NCI-H1048 (cell line): ENCODE measurements around the gene ARID3A.

Experiments
- DNase-seq: peaks from one replicate; lab custom pipeline; 2025; lab: John Stamatoyannopoulos, UW

The ARID3A gene

GRCh38 chr19:931860-932647 is 6.2 kb downstream of the ARID3A start:
- no peak for DNase-seq

GRCh38 chr19:932648-933552 is 7.1 kb downstream of the ARID3A start:
- DNase-seq = no peak

GRCh38 chr19:933553-933882 is 7.7 kb downstream of the ARID3A start:
- DNase-seq = no peak

DNA sequence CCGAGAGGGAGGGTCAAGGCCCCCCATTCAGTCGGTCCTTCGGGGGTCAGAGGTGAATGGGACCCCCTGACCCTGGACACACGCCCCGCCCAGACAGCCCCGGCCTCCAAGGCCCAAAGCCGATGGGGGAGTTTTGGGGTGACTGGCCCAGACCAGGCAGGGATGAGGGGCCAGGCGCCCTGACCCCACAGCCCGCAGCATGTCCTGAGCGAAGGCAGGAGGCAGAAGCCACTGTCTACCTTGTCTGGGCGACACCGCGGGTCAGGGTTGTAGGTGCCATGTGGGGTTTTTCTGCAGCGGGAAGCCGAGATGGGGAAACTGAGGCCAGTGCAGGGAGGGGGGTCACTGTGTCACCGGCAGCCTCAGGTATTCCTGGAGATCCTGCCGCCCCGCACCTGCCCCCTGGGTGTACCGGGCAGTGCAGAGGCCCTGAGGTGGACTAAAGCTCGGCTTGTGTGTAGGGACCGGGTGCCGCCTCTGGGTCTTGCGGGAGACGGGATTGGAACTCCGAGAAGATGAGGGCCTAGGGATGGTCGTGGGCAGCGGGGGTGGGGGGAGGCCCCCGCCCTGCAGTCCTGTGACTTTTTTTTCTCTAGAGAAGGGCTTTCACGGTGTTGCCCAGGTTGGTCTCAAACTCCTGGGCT is 8.5 kb downstream of the ARID3A start:
- DNase-seq = no peak

- no peak for DNase-seq
Measured at GRCh38 chr19:934865-935479, 9.1 kb downstream of the ARID3A start.

DNA sequence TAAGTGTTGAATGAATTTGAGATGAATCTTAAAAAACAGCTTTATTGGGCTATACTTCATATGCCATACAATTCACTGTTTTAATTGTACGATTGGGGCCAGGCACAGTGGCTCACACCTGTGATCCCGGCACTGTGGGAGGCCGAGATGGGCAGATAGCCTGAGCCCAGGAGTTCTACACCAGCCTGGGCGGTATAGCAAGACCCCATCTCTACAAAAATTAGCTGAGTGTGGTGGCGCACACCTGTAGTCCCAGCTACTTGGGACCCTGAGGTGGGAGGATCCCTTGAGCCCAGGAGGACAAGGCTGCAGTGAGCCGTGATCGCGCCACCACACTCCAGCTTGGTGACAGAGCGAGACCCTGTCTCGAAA is 10.3 kb downstream of the ARID3A start:
- no peak for DNase-seq

DNA sequence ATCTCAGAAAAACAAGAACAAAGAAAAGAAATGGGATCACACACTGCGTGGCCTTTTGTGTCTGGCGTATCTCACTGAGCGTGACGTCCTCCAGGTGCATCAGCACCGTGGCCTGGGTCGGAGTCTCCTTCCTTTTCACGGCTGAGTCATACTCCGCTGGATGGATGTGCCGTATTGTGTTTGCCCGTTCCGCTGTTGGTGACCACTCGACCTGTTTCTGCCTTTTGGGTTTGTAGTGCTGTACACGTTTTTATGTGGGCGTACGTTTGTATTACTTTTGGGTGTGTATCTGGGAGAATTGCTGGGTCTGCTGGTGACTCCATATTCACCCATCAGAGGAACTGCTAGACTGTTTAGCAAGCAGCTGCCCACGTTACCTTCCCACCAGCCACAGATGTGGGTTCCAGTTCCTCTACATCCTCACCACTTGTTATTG is 11.4 kb downstream of the ARID3A start:
- no peak for DNase-seq

DNA sequence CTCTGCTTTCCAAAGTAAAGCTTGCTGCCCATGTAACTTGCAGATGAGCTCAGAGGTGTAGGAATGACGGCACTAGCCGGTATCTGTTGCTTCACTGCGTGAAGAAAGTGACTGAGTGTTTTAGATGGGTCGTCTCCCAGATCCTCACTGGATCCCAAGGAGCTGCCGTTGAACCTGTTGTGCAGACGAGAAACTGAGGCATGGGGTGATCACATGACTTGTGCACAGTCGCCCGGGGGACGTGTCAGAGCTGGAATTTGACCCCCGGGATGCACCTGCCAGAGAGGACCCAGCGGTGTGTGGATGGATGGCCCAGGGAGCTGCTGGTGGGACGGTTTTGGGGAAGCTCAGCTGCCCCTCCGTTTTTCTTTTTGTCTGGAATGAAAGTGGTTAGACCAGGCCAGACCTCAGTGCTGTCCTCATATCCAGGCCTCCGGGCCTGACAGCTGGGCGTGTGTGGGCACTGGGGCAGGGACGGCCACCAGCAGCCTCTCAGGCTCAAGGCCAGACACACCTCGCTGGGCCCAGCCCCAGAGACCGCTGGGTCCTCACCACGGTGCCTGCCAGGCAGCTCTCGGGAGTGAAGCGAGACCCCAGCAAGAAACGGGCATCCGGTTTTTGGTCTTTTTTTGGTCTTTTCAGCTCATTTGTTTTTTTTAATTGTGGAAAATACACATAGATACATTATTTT is 12.5 kb downstream of the ARID3A start:
- no peak for DNase-seq

DNA sequence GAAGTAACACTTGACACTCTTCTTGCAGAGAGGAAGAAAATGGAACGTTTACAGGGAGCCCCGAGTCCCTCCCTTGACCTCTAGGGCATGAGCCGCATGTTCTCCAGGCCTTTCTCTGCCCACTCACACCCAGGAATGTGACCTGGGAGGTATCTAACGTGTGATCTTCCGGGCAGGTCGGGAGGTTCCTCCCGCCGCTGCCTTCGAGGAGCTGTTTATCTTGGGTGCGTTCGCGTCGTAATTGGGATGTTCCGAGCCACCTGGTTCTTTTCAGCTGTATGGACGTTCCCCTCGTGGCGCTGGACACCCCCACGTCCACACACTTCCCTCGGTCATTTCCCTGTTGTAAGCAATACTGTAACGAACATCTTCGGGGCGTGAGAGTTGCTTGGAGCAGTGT is 13.6 kb downstream of the ARID3A start:
- DNase-seq = no peak

DNA sequence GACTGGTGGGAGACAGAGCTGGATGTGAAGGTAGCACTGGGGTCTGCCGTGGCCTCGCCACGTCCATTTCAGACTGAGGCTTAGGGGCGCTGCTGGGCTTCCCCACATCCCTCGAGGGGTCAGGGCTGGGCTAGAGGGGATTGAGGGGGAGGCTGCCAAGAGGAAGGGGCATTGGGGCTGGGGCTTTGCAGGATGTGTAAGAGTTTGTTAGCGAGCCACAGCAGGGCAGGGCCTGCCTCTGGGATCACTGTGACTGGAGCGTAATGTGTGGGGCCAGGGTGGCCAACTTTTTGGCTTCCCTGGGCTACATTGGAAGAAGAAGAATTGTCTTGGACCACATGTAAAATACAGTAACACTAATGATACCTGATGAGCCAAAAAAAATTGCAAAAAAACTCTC is 14.1 kb downstream of the ARID3A start:
- DNase-seq = no peak

DNA sequence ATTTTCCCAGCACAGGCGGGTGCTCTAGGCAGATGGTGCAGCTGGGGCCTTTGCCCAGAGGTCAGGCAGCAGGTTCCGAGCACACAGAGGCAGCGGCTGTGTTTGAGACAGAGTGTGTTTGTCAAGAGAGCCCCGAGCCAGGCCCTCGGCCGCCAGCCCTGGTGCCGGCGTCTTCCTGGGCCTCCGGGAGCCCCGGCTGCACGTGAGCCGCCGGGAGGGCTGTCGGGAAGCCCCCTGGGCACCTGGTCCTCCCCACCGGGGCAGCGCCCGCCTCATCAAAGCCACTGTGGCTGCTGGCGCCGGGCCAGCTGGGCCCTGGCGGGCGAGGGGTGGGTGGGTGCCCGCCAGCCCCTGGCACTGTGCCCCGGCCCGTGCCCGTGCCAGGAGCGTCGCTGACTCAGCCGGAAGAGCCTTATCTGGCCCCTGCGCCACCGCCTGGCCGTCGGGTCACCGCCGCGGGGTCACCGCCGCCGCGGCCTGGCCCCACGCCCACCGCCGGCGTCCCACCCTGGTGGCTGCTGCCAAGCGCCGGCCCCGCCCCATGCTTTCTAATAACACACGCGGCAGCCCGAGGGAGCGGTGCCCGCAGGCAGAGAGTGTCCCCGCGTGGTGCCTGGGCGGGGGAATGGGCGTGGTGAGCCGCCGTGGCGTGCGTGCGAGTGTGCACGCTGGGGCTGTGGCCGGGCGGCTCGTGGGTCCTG is 14.9 kb downstream of the ARID3A start:
- DNase-seq = no peak

DNA sequence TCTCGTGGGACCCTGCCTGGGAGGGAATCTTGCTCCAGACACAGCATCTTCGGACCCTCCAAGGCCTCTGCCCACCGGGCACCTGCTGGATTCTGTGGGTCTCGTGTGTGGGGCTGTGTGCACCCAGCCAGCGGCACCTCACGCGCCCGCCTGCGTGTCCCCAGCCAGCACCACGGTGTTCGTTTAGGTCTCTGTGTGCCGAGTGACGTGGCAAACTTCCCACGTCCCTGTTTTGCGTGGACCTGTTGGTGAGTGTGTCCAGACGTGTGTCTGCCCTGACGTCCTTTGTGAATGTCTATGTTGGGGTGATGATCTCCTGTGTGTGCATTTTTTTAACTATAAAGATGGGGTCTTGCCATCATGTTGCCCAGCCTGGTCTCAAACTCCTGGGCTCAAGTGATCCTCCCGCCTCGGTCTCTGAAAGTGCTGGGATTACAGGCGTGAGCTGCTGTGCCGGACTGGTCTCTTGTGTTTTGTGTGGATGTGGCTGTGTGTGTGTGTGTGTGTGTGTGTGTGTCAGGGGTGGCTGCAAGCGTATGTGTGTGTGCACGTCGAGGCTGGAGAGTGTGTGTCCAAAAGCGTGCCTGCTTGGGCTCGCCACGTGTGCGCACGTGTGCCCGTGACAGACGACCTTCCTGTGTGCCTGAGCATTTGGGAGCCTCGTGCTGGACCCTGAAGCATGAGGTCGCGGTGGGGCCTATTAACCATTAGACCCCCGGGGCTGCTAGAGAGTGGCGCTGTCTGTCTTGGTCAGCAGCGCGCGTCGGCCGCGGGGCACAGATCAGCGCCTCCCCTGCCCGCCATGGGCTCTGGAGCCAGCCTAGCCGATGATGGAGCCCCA is 15.7 kb downstream of the ARID3A start:
- DNase-seq = no peak

- no peak for DNase-seq
Measured at GRCh38 chr19:942133-942645, 16.4 kb downstream of the ARID3A start.

DNA sequence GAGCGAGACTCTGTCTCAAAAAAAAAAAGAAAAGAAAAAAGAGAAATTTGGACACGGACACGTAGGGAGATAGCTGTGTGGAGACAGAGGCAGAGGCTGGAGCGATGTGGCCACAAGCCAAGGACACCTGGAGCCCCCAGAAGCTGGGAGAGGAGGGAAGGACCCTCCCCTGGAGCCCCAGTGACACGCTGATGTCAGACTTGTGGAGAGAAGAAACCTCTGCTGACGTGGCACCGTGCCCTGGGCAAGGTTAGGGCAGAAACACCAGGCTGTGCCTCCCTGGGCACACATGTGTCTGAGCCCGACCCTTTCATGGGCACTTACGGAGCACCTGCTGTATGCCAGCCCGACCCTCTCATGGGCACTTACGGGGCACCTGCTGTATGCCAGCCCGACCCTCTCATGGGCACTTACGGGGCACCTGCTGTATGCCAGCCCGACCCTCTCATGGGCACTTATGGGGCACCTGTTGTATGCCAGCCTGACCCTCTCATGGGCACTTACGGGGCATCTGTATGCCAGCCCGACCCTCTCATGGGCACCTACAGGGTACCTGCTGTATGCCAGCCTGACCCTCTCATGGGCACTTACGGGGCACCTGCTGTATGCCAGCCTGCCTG is 17.8 kb downstream of the ARID3A start:
- no peak for DNase-seq

DNA sequence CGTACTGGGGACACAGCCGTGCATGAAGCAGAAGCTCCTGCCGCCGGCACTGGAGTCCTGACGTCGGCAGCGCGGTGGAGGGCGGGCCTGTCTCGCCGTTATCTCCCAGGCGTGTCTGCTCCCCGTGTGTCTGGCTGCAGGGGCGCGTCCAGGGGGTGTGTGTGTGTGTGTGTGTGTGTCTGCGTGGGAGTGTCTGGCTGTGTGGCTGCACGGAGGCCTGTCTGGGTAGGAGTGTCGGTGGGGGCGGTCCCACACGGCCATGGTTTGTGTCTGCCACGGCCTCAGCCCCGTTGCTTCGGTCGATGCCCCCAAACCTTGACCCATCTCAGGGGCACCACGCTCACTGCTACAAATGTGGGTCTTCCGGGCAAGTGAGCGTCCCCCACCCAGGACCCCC is 18.3 kb downstream of the ARID3A start:
- DNase-seq = no peak

GRCh38 chr19:944663-945241 is 18.9 kb downstream of the ARID3A start:
- no peak for DNase-seq

- no peak for DNase-seq
Measured at GRCh38 chr19:945401-946252, 19.8 kb downstream of the ARID3A start.

DNA sequence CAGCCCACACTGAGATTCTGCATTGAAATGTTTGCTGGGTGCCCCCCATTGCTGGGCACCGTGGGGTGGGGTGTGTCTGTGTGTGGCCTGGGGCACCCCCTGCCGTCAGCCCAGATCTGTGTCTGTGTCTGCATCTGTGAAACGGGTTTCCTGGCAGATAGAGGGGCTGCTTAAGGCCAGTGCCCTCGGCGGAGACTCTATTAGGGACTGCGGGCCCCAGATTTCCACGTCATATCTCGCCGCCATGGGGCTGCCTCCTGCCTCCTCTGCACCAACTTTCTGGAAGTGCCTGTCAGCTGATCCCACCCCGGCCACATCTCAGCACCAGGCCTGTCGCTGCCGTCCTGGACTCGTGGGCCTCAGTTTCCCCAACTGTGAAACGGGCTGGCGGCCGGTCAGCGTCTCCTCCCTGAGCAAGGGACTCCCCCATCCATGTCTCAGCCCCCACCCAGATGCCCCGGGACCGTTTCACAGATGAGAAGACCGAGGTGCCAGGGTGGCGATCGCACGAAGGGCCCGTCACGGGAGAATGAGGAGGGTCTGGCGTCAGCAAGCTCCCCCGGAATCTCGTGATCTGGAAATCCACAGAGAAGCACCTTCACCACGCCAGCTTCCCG is 21.4 kb downstream of the ARID3A start:
- no peak for DNase-seq
